HepG2 (cell line): ENCODE results near the gene IFIT1B. TPM values are rescaled to one million over a fixed set of nuclear protein-coding genes. Genes with fewer than 3 reads are reported as not detected.

Experiments
- CBX2 ChIP-seq, 2 experiments: fragments of 200-600 bp in 1 of 2; sonication (generic); formaldehyde crosslinking in 1 of 2; IDR thresholded peaks; 2 replicates each; pipeline versions ENCODE4 v1.7.0 to v1.8.1; 2018 to 2022; ENCODE audit warnings: low read depth in 2 of 2, low read length in 1 of 2, mild to moderate bottlenecking in 1 of 2, missing genetic modification reagents in 1 of 2
- CENPX ChIP-seq: sonication (generic); formaldehyde crosslinking; IDR thresholded peaks from 2 replicates; pipeline ENCODE4 v1.9.0; 2021; ENCODE audit warnings: mild to moderate bottlenecking, missing genetic modification reagents, moderate library complexity
- ELF3 ChIP-seq: IDR thresholded peaks from 2 replicates; pipeline ENCODE4 v1.6.1; 2016; ENCODE audit warnings: missing genetic modification reagents, missing compliant biosample characterization
- HNF4G ChIP-seq, 2 experiments: sonication (generic) in 1 of 2; formaldehyde crosslinking in 1 of 2; IDR thresholded peaks; 2 replicates each; pipeline versions ENCODE4 v1.4.0 to v1.6.1; 2011 to 2020; ENCODE audit warnings: borderline replicate concordance in 2 of 2, low read depth in 2 of 2, mild to moderate bottlenecking in 2 of 2, low read length in 1 of 2, missing genetic modification reagents in 1 of 2, moderate library complexity in 1 of 2
- JUND ChIP-seq: sonication (generic); formaldehyde crosslinking; IDR thresholded peaks from 2 replicates; pipeline ENCODE4 v1.8.0; 2022; ENCODE audit warnings: mild to moderate bottlenecking, missing genetic modification reagents
- KMT2A ChIP-seq: sonication (generic); formaldehyde crosslinking; IDR thresholded peaks from 2 replicates; pipeline ENCODE4 v1.4.0; 2020; ENCODE audit warnings: missing genetic modification reagents
- NFIC ChIP-seq: IDR thresholded peaks from 2 replicates; pipeline ENCODE4 v1.6.1; 2012; ENCODE audit warnings: mild to moderate bottlenecking, low read length, inconsistent platforms
- POLR2A ChIP-seq, 2 experiments: IDR thresholded peaks; 2 replicates each; pipeline ENCODE4 v1.6.1; 2011; ENCODE audit warnings: low read depth in 2 of 2, low read length in 2 of 2, mild to moderate bottlenecking in 1 of 2, moderate library complexity in 1 of 2; ENCODE audit not compliant: insufficient read depth in 1 of 2
- RARG ChIP-seq: sonication (generic); formaldehyde crosslinking; IDR thresholded peaks from 2 replicates; pipeline ENCODE4 v1.4.0; 2020; ENCODE audit warnings: low read depth, mild to moderate bottlenecking, missing genetic modification reagents
- RELA ChIP-seq: sonication (generic); formaldehyde crosslinking; IDR thresholded peaks from 2 replicates; pipeline ENCODE4 v1.4.0; 2020; ENCODE audit warnings: missing genetic modification reagents
- SMAD3 ChIP-seq: sonication (generic); formaldehyde crosslinking; IDR thresholded peaks from 2 replicates; pipeline ENCODE4 v1.4.0; 2020; ENCODE audit warnings: missing genetic modification reagents
- SP2 ChIP-seq: sonication (generic); formaldehyde crosslinking; IDR thresholded peaks from 2 replicates; pipeline ENCODE4 v1.5.1; 2020; ENCODE audit warnings: mild to moderate bottlenecking, missing genetic modification reagents
- TFAP4 ChIP-seq: sonication (generic); IDR thresholded peaks from 2 replicates; pipeline ENCODE4 v1.6.1; 2016; ENCODE audit warnings: low read depth, borderline replicate concordance
- ZIK1 ChIP-seq: sonication (generic); formaldehyde crosslinking; IDR thresholded peaks from 2 replicates; pipeline ENCODE4 v1.5.0; 2020; ENCODE audit warnings: mild to moderate bottlenecking, low read depth, missing genetic modification reagents, borderline replicate concordance
- ZNF709 ChIP-seq: sonication (generic); formaldehyde crosslinking; IDR thresholded peaks from 2 replicates; pipeline ENCODE4 v1.5.0; 2020; ENCODE audit warnings: mild to moderate bottlenecking, missing genetic modification reagents
- ZNF800 ChIP-seq: sonication (generic); formaldehyde crosslinking; IDR thresholded peaks from 2 replicates; pipeline ENCODE4 v1.4.0; 2020; ENCODE audit warnings: missing genetic modification reagents
- polyA plus RNA-seq, 8 experiments: library from polyadenylated mRNA; depleted of rRNA in 3 of 8; stranded (reverse) in 7 of 8; unstranded in 1 of 8; fragments of >200 nt; fragmentation: Illumina TruSeq in 4 of 8; extraction: Trizol in 4 of 8; gene quantifications; 2 replicates each; pipeline versions ENCODE4 v1.2.1 to v1.2.3, GENCODE V29; 2011 to 2016; ENCODE audit warnings: low read depth in 4 of 8, missing spikeins in 1 of 8, mixed read lengths in 1 of 8; ENCODE audit not compliant: insufficient read depth in 1 of 8
- total RNA-seq, 5 experiments: library from RNA; depleted of rRNA; stranded (reverse); fragments of >200 nt; fragmentation: Illumina TruSeq; extraction: Trizol; gene quantifications; 2 replicates each; pipeline ENCODE4 v1.2.3, GENCODE V29; 2016; ENCODE audit warnings: low read depth in 1 of 5
- TF ChIP-seq, protein P1 (sequence below): sonication (generic); formaldehyde crosslinking; IDR thresholded peaks from 2 replicates; pipeline ENCODE4 v1.4.0; 2020; ENCODE audit warnings: low read depth, mild to moderate bottlenecking, missing genetic modification reagents
- TF ChIP-seq, protein P2 (sequence below): sonication (generic); formaldehyde crosslinking; conservative IDR thresholded peaks from 2 replicates; pipeline ENCODE4 v1.8.0; 2022; ENCODE audit warnings: mild to moderate bottlenecking, moderate library complexity, missing genetic modification reagents
- TF ChIP-seq, protein P3 (sequence below): sonication (generic); formaldehyde crosslinking; IDR thresholded peaks from 2 replicates; pipeline ENCODE4 v1.4.0; 2020; ENCODE audit warnings: mild to moderate bottlenecking, missing genetic modification reagents
- TF ChIP-seq, protein P4 (sequence below): IDR thresholded peaks from 2 replicates; pipeline ENCODE4 v1.6.1; 2016; ENCODE audit warnings: missing compliant biosample characterization, missing genetic modification reagents, borderline replicate concordance

Gene IFIT1B
- total and polyA plus RNA-seq, 2 of the 13 experiments (the other 11 are each of a cell fraction or from before 2014, with no cell fraction given) = not detected

DNA sequence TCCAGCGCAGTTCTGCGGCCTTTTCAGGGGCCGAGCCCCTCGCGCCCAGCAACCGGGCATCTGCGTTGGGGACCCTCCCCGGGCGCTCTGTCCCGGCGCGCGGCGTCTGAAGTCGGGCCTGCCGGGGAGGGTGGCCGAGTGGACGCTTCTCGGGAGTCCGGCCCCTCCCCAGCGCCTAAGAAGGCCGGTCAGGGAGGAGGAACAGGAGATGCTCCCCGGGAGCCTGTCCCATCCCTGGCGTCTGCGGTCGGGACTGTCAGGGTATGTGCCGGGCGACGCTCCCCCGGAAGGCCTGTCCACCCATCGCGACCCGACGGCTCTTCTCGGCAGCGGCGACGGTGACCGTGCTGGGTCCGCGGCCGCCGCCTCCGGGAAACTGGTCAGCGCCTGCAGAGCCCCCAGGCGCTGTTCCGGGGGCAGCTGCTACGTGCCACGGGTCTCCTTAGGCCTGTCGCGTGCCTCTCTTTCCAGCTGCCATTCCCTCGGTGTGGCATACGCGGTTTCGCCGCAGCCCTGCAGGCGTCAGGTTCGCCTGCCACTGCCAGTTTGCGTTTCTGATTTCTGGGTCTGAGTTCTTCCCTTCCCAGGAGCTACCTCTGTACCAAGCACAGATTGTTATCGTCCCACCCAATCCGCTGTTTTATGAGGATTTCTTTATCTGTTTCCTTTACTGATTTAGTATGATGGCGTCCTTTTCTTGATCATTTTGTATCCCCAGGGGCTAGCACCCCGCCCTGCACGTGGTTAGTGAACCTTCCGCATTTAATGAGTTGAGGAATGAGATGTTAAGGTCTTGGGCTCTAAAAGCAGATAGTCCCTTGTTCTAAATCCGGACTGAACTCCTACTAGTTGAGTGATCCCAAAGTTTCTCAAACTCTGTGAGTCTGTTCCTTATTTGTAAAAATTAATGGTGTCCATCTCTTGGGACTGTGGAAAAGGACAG is 37.3 kb downstream of the IFIT1B start (continued):
- TF ChIP-seq, protein P1, sequence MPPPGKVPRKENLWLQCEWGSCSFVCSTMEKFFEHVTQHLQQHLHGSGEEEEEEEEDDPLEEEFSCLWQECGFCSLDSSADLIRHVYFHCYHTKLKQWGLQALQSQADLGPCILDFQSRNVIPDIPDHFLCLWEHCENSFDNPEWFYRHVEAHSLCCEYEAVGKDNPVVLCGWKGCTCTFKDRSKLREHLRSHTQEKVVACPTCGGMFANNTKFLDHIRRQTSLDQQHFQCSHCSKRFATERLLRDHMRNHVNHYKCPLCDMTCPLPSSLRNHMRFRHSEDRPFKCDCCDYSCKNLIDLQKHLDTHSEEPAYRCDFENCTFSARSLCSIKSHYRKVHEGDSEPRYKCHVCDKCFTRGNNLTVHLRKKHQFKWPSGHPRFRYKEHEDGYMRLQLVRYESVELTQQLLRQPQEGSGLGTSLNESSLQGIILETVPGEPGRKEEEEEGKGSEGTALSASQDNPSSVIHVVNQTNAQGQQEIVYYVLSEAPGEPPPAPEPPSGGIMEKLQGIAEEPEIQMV (CRISPR knock-in tag) = no peak
- no peak for TF ChIP-seq RELA (CRISPR knock-in tag)
- TF ChIP-seq ZNF709 = no peak; the same call in 1 of the 2 replicates
- TF ChIP-seq, protein P2, sequence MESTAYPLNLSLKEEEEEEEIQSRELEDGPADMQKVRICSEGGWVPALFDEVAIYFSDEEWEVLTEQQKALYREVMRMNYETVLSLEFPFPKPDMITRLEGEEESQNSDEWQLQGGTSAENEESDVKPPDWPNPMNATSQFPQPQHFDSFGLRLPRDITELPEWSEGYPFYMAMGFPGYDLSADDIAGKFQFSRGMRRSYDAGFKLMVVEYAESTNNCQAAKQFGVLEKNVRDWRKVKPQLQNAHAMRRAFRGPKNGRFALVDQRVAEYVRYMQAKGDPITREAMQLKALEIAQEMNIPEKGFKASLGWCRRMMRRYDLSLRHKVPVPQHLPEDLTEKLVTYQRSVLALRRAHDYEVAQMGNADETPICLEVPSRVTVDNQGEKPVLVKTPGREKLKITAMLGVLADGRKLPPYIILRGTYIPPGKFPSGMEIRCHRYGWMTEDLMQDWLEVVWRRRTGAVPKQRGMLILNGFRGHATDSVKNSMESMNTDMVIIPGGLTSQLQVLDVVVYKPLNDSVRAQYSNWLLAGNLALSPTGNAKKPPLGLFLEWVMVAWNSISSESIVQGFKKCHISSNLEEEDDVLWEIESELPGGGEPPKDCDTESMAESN (CRISPR knock-in tag) = 0 out of 2 replicates have a peak, but pooled peaks have one; percentile 49
- TF ChIP-seq ELF3 = 0 out of 2 replicates have a peak, but pooled peaks have one; percentile 13
- TF ChIP-seq ZNF800 = peak; percentile 14
- TF ChIP-seq NFIC = no peak
- TF ChIP-seq SMAD3 (CRISPR knock-in tag) = no peak
- no peak for TF ChIP-seq TFAP4
- TF ChIP-seq, protein P3, sequence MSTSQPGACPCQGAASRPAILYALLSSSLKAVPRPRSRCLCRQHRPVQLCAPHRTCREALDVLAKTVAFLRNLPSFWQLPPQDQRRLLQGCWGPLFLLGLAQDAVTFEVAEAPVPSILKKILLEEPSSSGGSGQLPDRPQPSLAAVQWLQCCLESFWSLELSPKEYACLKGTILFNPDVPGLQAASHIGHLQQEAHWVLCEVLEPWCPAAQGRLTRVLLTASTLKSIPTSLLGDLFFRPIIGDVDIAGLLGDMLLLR = no peak; the same call in 1 of the 2 replicates
- TF ChIP-seq CBX2 (IDR thresholded peaks at IDR 0.05; ENCODE audit: low read depth, low read length) = no peak
- TF ChIP-seq CBX2 (CRISPR knock-in tag; IDR thresholded peaks at IDR 0.05; ENCODE audit: low read depth) = no peak
- no peak for TF ChIP-seq RARG (CRISPR knock-in tag)
- no peak for TF ChIP-seq POLR2A (IDR thresholded peaks at IDR 0.05; ENCODE audit: insufficient read depth in 1 of 2, low read depth in 2 of 2, low read length in 2 of 2)
- TF ChIP-seq, protein P4, sequence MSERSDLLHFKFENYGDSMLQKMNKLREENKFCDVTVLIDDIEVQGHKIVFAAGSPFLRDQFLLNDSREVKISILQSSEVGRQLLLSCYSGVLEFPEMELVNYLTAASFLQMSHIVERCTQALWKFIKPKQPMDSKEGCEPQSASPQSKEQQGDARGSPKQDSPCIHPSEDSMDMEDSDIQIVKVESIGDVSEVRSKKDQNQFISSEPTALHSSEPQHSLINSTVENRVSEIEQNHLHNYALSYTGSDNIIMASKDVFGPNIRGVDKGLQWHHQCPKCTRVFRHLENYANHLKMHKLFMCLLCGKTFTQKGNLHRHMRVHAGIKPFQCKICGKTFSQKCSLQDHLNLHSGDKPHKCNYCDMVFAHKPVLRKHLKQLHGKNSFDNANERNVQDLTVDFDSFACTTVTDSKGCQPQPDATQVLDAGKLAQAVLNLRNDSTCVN = peak; percentile 15; the same call in 1 of the 2 replicates
- peak; percentile 55; the same call in 1 of the 2 replicates for TF ChIP-seq ZIK1 (CRISPR knock-in tag)
- peak; percentile 86 for TF ChIP-seq KMT2A
- TF ChIP-seq HNF4G (IDR thresholded peaks at IDR 0.05; ENCODE audit: borderline replicate concordance, low read depth, low read length) = no peak
- TF ChIP-seq HNF4G (CRISPR knock-in tag; IDR thresholded peaks at IDR 0.05; ENCODE audit: borderline replicate concordance, low read depth) = no peak
- TF ChIP-seq CENPX = no peak
- no peak for TF ChIP-seq JUND (CRISPR knock-in tag)
- TF ChIP-seq SP2 (CRISPR knock-in tag) = no peak
